HCT116 (cell line): ENCODE data around the gene ERG. TPM values are rescaled to one million over a fixed set of nuclear protein-coding genes. Genes with fewer than 3 reads are reported as not detected.

Source experiments
- ATAC-seq: fragments of 200-7000 bp; cut with Tn5 transposase; 2 replicates; pipeline ENCODE4 v1.9.1; 2020; ENCODE audit warnings: mild to moderate bottlenecking, moderate library complexity
- BruUV-seq: library from RNA; stranded (reverse); fragments of 400-500 nt; replicated peaks from 2 replicates; lab custom pipeline; 2021; lab: Mats Ljungman, UMichigan
- CTCF ChIA-PET: fragments of 300-600 bp; sonication (Branson Sonifier 250); formaldehyde crosslinking; loops from one replicate; lab custom pipeline; 2021; ENCODE audit warnings: antibody characterized with exemption; lab: Charles Lee
- POLR2A ChIA-PET: fragments of 300-600, 350-600 bp; sonication (Branson Sonifier 250); formaldehyde crosslinking; loops from one replicate; lab custom pipeline; 2021; ENCODE audit warnings: antibody characterized with exemption; lab: Charles Lee
- RAD21 ChIA-PET, 2 experiments: fragments of 300-600 bp; sonication (Branson Sonifier 250); formaldehyde crosslinking; loops; one replicate each; lab custom pipeline; 2023; ENCODE audit warnings: low total read pairs in 2 of 2; ENCODE audit not compliant: uncharacterized antibody in 2 of 2, unreplicated experiment in 2 of 2, low non-redundant PET in 1 of 2; lab: Charles Lee
- DNase-seq: peaks from one replicate; pipeline ENCODE4 v3.0.0-alpha.2; 2010; ENCODE audit warnings: low read depth, low spot score
- H2AFZ ChIP-seq: fragments of 200-600 bp; shearing (Covaris generic), sonication (generic); 2 replicates; pipeline ENCODE4 v1.6.1; 2017; ENCODE audit warnings: low read depth, mixed run types, mixed read lengths, antibody characterized with exemption, low read length; ENCODE audit not compliant: poor library complexity, severe bottlenecking
- H3K27ac ChIP-seq: 2 replicates; pipeline ENCODE4 v1.5.1; 2012; ENCODE audit warnings: low read depth, low read length
- H3K27me3 ChIP-seq: fragments of 200-600 bp; sonication (generic); 2 replicates; pipeline ENCODE4 v1.6.1; 2016; ENCODE audit warnings: mixed run types, low read length, mixed read lengths; ENCODE audit not compliant: insufficient read depth
- H3K36me3 ChIP-seq, 2 experiments: fragments of 200-500 bp in 1 of 2; fragments of 200-600 bp in 1 of 2; sonication (Bioruptor generic) in 1 of 2; sonication (generic) in 1 of 2; 2 replicates each; pipeline versions ENCODE4 v1.5.1 to v1.6.1; 2014 to 2016; ENCODE audit warnings: low read length in 2 of 2, inconsistent platforms in 1 of 2, mixed read lengths in 1 of 2, mixed run types in 1 of 2; ENCODE audit not compliant: insufficient read depth in 2 of 2, control insufficient read depth in 1 of 2
- H3K4me1 ChIP-seq, 2 experiments: fragments of 200-600 bp in 1 of 2; sonication (generic) in 1 of 2; 2 replicates each; pipeline versions ENCODE4 v1.5.1 to v1.6.1; 2012 to 2017; ENCODE audit warnings: low read length in 2 of 2, inconsistent platforms in 1 of 2, mild to moderate bottlenecking in 1 of 2, mixed read lengths in 1 of 2, mixed run types in 1 of 2, moderate library complexity in 1 of 2; ENCODE audit not compliant: insufficient read depth in 2 of 2, control insufficient read depth in 1 of 2
- H3K4me2 ChIP-seq: fragments of 200-600 bp; sonication (generic); 2 replicates; pipeline ENCODE4 v1.6.1; 2017; ENCODE audit warnings: mixed run types, low read length, mixed read lengths
- H3K4me3 ChIP-seq, 2 experiments: fragments of 200-600 bp in 1 of 2; sonication (generic) in 1 of 2; replicated peaks in 1 of 2; 2 replicates each; pipeline ENCODE4 v1.5.1; 2011 to 2016; ENCODE audit warnings: low read length in 2 of 2, control low read depth in 1 of 2, low read depth in 1 of 2, mild to moderate bottlenecking in 1 of 2, mixed read lengths in 1 of 2, mixed run types in 1 of 2
- H3K79me2 ChIP-seq: fragments of 200-600 bp; sonication (generic); 2 replicates; pipeline ENCODE4 v1.6.1; 2017; ENCODE audit warnings: mild to moderate bottlenecking, mixed run types, low read length, moderate library complexity, mixed read lengths; ENCODE audit not compliant: insufficient read depth
- H3K9ac ChIP-seq: fragments of 200-600 bp; sonication (generic); 2 replicates; pipeline ENCODE4 v1.6.1; 2016; ENCODE audit warnings: low read length, mixed read lengths
- H3K9me2 ChIP-seq: fragments of 200-600 bp; sonication (generic), shearing (Covaris generic); 2 replicates; pipeline ENCODE4 v1.6.1; 2017; ENCODE audit warnings: mixed run types, mild to moderate bottlenecking, moderate library complexity; ENCODE audit not compliant: insufficient read depth
- H3K9me3 ChIP-seq, 2 experiments: fragments of 200-500 bp in 1 of 2; fragments of 200-600 bp in 1 of 2; sonication (Bioruptor generic) in 1 of 2; sonication (generic) in 1 of 2; 2 replicates each; pipeline ENCODE4 v1.6.1; 2014 to 2017; ENCODE audit warnings: low read length in 2 of 2, mixed read lengths in 2 of 2, inconsistent platforms in 1 of 2, low read depth in 1 of 2, mild to moderate bottlenecking in 1 of 2, mixed run types in 1 of 2, moderate library complexity in 1 of 2; ENCODE audit not compliant: control insufficient read depth in 1 of 2, insufficient read depth in 1 of 2
- H4K20me1 ChIP-seq: fragments of 200-600 bp; sonication (generic), shearing (Covaris generic); 2 replicates; pipeline ENCODE4 v1.6.1; 2017; ENCODE audit warnings: mixed run types, mild to moderate bottlenecking, moderate library complexity; ENCODE audit not compliant: insufficient read depth
- CBX3 ChIP-seq: IDR thresholded peaks from 2 replicates; pipeline ENCODE4 v1.6.1; 2012; ENCODE audit warnings: low read depth
- CTCF ChIP-seq, 3 experiments: fragments of 200-600 bp in 1 of 3; sonication (generic) in 1 of 3; IDR thresholded peaks in 2 of 3; conservative IDR thresholded peaks in 1 of 3; 2 replicates each; pipeline ENCODE4 v1.5.1; 2012 to 2017; ENCODE audit warnings: low read depth in 2 of 3, low read length in 2 of 3, antibody characterized with exemption in 1 of 3, borderline replicate concordance in 1 of 3, control low read depth in 1 of 3, mild to moderate bottlenecking in 1 of 3, mixed read lengths in 1 of 3, mixed run types in 1 of 3, moderate library complexity in 1 of 3; ENCODE audit not compliant: insufficient read depth in 1 of 3
- EGR1 ChIP-seq: IDR thresholded peaks from 2 replicates; pipeline ENCODE4 v1.6.1; 2012; ENCODE audit warnings: low read depth
- ELF1 ChIP-seq: IDR thresholded peaks from 2 replicates; pipeline ENCODE4 v1.6.1; 2012; ENCODE audit warnings: low read depth, borderline replicate concordance
- EZH2 ChIP-seq: fragments of 200-600 bp; sonication (generic); IDR thresholded peaks from 2 replicates; pipeline ENCODE4 v1.6.1; 2017; ENCODE audit warnings: antibody characterized with exemption, mixed run types
- POLR2AphosphoS5 ChIP-seq: IDR thresholded peaks from 2 replicates; pipeline ENCODE4 v1.6.1; 2011; ENCODE audit warnings: mild to moderate bottlenecking, low read depth, low read length, moderate library complexity
- RAD21 ChIP-seq: IDR thresholded peaks from 2 replicates; pipeline ENCODE4 v1.6.1; 2012; ENCODE audit warnings: low read depth, mild to moderate bottlenecking
- YY1 ChIP-seq: IDR thresholded peaks from 2 replicates; pipeline ENCODE4 v1.6.1; 2011; ENCODE audit warnings: low read length, low read depth, moderate library complexity, mild to moderate bottlenecking; ENCODE audit not compliant: insufficient replicate concordance; ENCODE audit errors: extremely low read depth
- ZNF274 ChIP-seq: fragments of 200-500 bp; sonication (Bioruptor generic); IDR thresholded peaks from 2 replicates; pipeline ENCODE4 v1.6.1; 2014; ENCODE audit warnings: mild to moderate bottlenecking, low read depth, low read length, inconsistent platforms
- intact Hi-C: fragments of 100-400 bp; cut with micrococcal nuclease; formaldehyde crosslinking; loops from 2 replicates; pipeline ENCODE4 v1.10.0; 2022
- total RNA-seq: library from RNA; stranded (reverse); gene quantifications from one replicate; pipeline ENCODE4 v1.2.1, GENCODE V29; 2021; ENCODE audit not compliant: unreplicated experiment
- TF ChIP-seq, protein P1 (sequence below): IDR thresholded peaks from 2 replicates; pipeline ENCODE4 v1.6.1; 2011; ENCODE audit warnings: mild to moderate bottlenecking, low read length, moderate library complexity; ENCODE audit not compliant: insufficient replicate concordance; ENCODE audit errors: extremely low read depth
- TF ChIP-seq, protein P2 (sequence below): IDR thresholded peaks from 2 replicates; pipeline ENCODE4 v1.6.1; 2012

Gene ERG
- total RNA-seq, 1 experiment from 2014 or later, result 0.17 TPM

DNA sequence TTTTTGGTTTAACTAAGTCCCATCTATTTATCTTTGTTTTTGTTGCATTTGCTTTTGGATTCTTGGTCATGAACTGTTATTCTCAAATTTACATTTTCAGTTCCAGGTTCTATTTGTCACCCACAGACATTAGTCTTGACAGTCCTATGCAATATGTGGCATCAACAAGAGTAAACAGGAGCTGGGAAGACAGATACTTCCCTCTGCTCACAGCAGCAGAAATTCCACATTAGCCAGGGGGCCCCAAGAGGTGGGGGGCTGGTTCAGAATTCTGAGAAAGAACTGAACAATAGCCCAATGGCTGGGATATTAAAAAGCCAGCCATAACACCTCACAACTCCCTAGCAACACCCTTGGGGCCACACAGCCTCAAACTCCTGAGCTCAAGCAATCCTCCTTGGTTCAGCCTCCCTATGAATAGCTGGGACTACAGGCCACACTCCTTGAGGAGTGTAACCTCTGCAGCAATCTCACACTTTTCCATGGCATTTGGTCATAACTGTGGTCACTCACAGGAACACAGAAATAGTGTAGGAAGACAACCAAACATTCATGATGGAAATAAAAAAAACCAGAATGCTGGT is 67.8 kb downstream of the ERG start:
- H3K9ac ChIP-seq, result no peak overlapping the region
- intact Hi-C loops, result no loop called here
- no peaks in the 10 kb centered on the region; the same call in 1 of the 2 replicates for H3K27me3 ChIP-seq
- no TSS peak for BruUV-seq
- ChIA-PET POLR2A (no interaction called here), RAD21 (no interaction called here), CTCF (no interaction called here)
- H4K20me1 ChIP-seq, result no peaks in the 10 kb centered on the region
- no peaks in the 10 kb centered on the region for H3K36me3 ChIP-seq
- H3K4me1 ChIP-seq, result no peaks in the 10 kb centered on the region
- ATAC-seq (no peak), DNase-seq (no peak)
- no peak overlapping the region for H3K27ac ChIP-seq
- no peaks in the 10 kb centered on the region for H3K9me3 ChIP-seq
- H2AFZ ChIP-seq, result no peak overlapping the region
- no peak overlapping the region for H3K4me2 ChIP-seq
- no peak overlapping the region for H3K4me3 ChIP-seq
- H3K79me2 ChIP-seq, result no peaks in the 10 kb centered on the region
- H3K9me2 ChIP-seq, result no peaks in the 10 kb centered on the region
- TF ChIP-seq EGR1 (no peak), YY1 (no peak), ELF1 (no peak), CBX3 (no peak), CTCF (IDR thresholded peaks at IDR 0.05 in 2 of 3, conservative IDR thresholded peaks at IDR 0.05 in 1 of 3; ENCODE audit: borderline replicate concordance in 1 of 3, insufficient read depth in 1 of 3, low read depth in 2 of 3, low read length in 2 of 3) (no peak), ZNF274 (no peak), POLR2AphosphoS5 (no peak), EZH2 (no peak), RAD21 (no peak)
- TF ChIP-seq, protein P1, sequence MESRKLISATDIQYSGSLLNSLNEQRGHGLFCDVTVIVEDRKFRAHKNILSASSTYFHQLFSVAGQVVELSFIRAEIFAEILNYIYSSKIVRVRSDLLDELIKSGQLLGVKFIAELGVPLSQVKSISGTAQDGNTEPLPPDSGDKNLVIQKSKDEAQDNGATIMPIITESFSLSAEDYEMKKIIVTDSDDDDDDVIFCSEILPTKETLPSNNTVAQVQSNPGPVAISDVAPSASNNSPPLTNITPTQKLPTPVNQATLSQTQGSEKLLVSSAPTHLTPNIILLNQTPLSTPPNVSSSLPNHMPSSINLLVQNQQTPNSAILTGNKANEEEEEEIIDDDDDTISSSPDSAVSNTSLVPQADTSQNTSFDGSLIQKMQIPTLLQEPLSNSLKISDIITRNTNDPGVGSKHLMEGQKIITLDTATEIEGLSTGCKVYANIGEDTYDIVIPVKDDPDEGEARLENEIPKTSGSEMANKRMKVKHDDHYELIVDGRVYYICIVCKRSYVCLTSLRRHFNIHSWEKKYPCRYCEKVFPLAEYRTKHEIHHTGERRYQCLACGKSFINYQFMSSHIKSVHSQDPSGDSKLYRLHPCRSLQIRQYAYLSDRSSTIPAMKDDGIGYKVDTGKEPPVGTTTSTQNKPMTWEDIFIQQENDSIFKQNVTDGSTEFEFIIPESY, result no peak
- TF ChIP-seq, protein P2, sequence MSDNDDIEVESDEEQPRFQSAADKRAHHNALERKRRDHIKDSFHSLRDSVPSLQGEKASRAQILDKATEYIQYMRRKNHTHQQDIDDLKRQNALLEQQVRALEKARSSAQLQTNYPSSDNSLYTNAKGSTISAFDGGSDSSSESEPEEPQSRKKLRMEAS, result no peak
